ENCODE data around the gene SMARCB1. TPM values are rescaled to one million over a fixed set of nuclear protein-coding genes. Genes with fewer than 3 reads are reported as not detected.
A peak's percentile ranks its signal among the peaks of the same experiment; 100 is the strongest.

SMARCB1 gene
- total RNA-seq, 1 experiment from 2014 or later: 115 TPM

- intact Hi-C loops (cut with micrococcal nuclease): loop anchor here (5.0 kb wide), 3 partner anchors 82 to 307 kb away; partner anchors contain the start of gene CHCHD10
- Mint-ChIP-seq H3K9me3 (ENCODE audit: unreplicated experiment) (no peaks in the 10 kb centered on the region), H3K36me3 (ENCODE audit: insufficient read depth, unreplicated experiment) (no peaks in the 10 kb centered on the region), H3K27me3 (ENCODE audit: insufficient read depth, unreplicated experiment) (no peaks in the 10 kb centered on the region), H3K4me3 (ENCODE audit: unreplicated experiment) (no peak overlapping the region), H3K4me1 (ENCODE audit: insufficient read depth, unreplicated experiment) (peaks cover 5% of the 10 kb centered on the region), H3K27ac (ENCODE audit: low read depth, unreplicated experiment) (no peak overlapping the region)
- peak; percentile 66 for DNase-seq (ENCODE audit: unreplicated experiment)
- BruUV-seq (replicated peaks): no TSS peak
- POLR2A ChIA-PET: interaction anchor here (1.0 to 3.1 kb wide), 5 partner anchors 8 to 668 kb away, joined by 3 to 11 read pairs (median 3); partner anchors contain the start of genes CHCHD10 and SLC2A11
- peak; percentile 96 for TF ChIP-seq CTCF (IDR thresholded peaks at IDR 0.05; ENCODE audit: unreplicated experiment)
- CTCF ChIA-PET: interaction anchor here (0.5 to 4.9 kb wide), 34 partner anchors 9 to 464 kb away, joined by 3 to 53 read pairs (median 4); partner anchors contain the start of genes CHCHD10, MMP11 and SLC2A11
Observed at GRCh38 chr22:23849009-23850006, 62.5 kb downstream of the SMARCB1 start.

- no peak overlapping the region for H3K27ac Mint-ChIP-seq (ENCODE audit: low read depth, unreplicated experiment)
- H3K9me3 Mint-ChIP-seq (ENCODE audit: unreplicated experiment): no peaks in the 10 kb centered on the region
- H3K4me3 Mint-ChIP-seq (ENCODE audit: unreplicated experiment): no peak overlapping the region
- no peaks in the 10 kb centered on the region for H3K36me3 Mint-ChIP-seq (ENCODE audit: insufficient read depth, unreplicated experiment)
- TF ChIP-seq CTCF (IDR thresholded peaks at IDR 0.05; ENCODE audit: unreplicated experiment): no peak
- DNase-seq (ENCODE audit: unreplicated experiment): no peak
- intact Hi-C loops (cut with micrococcal nuclease): no loop called here
- peaks cover 5% of the 10 kb centered on the region for H3K4me1 Mint-ChIP-seq (ENCODE audit: insufficient read depth, unreplicated experiment)
- ChIA-PET CTCF (interaction anchor here (0.5 to 4.9 kb wide), 30 partner anchors 8 to 462 kb away, joined by 3 to 53 read pairs (median 4); partner anchors contain the start of genes CHCHD10, MMP11 and SLC2A11), POLR2A (interaction anchor here (1.0 to 3.1 kb wide), 5 partner anchors 7 to 669 kb away, joined by 3 to 11 read pairs (median 3); partner anchors contain the start of genes CHCHD10 and SLC2A11)
- no TSS peak for BruUV-seq (replicated peaks)
- H3K27me3 Mint-ChIP-seq (ENCODE audit: insufficient read depth, unreplicated experiment): no peaks in the 10 kb centered on the region
Observed at GRCh38 chr22:23850136-23850611, 63.4 kb downstream of the SMARCB1 start.

- Mint-ChIP-seq H3K27ac (ENCODE audit: low read depth, unreplicated experiment) (peak overlapping the region; percentile 57), H3K4me3 (ENCODE audit: unreplicated experiment) (peak overlapping the region; percentile 77), H3K9me3 (ENCODE audit: unreplicated experiment) (no peaks in the 10 kb centered on the region), H3K27me3 (ENCODE audit: insufficient read depth, unreplicated experiment) (no peaks in the 10 kb centered on the region), H3K4me1 (ENCODE audit: insufficient read depth, unreplicated experiment) (peaks cover 8% of the 10 kb centered on the region), H3K36me3 (ENCODE audit: insufficient read depth, unreplicated experiment) (no peaks in the 10 kb centered on the region)
- TF ChIP-seq CTCF (IDR thresholded peaks at IDR 0.05; ENCODE audit: unreplicated experiment): no peak
- intact Hi-C loops (cut with micrococcal nuclease): no loop called here
- ChIA-PET CTCF (interaction anchor here (0.8 to 4.3 kb wide), 6 partner anchors 8 to 332 kb away, joined by 3 to 29 read pairs (median 4); no protein-coding TSS in a partner anchor), POLR2A (interaction anchor here (0.6 to 3.5 kb wide), 18 partner anchors 7 to 283 kb away, joined by 3 to 30 read pairs (median 3); partner anchors contain the start of genes CABIN1, MIF and ZNF70)
- no peak for DNase-seq (ENCODE audit: unreplicated experiment)
- BruUV-seq (replicated peaks): no TSS peak
Observed at GRCh38 chr22:23856721-23857605, 70.2 kb downstream of the SMARCB1 start.

All from MCF 10A (cell line).